Subcutaneous adipose tissue (tissue), 4 donors: ENCODE data around the gene COL18A1. TPM values are rescaled to one million over a fixed set of nuclear protein-coding genes. Genes with fewer than 3 reads are reported as not detected.

Experiments
- total RNA-seq, 4 donors: library from RNA; depleted of rRNA; stranded (reverse); fragments of >200 nt; gene quantifications; one replicate each; pipeline ENCODE4 v1.1.0, GENCODE V29; 2016
- TF ChIP-seq, protein P1 (sequence below): fragments of 450-650 bp; IDR thresholded peaks from one replicate; pipeline ENCODE4 v1.5.1; 2016; ENCODE audit warnings: low read depth, mild to moderate bottlenecking, control low read depth, antibody characterized with exemption, moderate library complexity

Gene COL18A1
- total RNA-seq, 4 donors from 2014 or later = 33.4 to 102 (median 66.7) TPM

GRCh38 chr21:45505416-45506021 lies 100.6 kb downstream of the COL18A1 start:
- TF ChIP-seq, protein P1, sequence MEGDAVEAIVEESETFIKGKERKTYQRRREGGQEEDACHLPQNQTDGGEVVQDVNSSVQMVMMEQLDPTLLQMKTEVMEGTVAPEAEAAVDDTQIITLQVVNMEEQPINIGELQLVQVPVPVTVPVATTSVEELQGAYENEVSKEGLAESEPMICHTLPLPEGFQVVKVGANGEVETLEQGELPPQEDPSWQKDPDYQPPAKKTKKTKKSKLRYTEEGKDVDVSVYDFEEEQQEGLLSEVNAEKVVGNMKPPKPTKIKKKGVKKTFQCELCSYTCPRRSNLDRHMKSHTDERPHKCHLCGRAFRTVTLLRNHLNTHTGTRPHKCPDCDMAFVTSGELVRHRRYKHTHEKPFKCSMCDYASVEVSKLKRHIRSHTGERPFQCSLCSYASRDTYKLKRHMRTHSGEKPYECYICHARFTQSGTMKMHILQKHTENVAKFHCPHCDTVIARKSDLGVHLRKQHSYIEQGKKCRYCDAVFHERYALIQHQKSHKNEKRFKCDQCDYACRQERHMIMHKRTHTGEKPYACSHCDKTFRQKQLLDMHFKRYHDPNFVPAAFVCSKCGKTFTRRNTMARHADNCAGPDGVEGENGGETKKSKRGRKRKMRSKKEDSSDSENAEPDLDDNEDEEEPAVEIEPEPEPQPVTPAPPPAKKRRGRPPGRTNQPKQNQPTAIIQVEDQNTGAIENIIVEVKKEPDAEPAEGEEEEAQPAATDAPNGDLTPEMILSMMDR = no peak

- TF ChIP-seq, protein P1 = no peak
Observed at GRCh38 chr21:45506241-45506817, 101.4 kb downstream of the COL18A1 start.

DNA sequence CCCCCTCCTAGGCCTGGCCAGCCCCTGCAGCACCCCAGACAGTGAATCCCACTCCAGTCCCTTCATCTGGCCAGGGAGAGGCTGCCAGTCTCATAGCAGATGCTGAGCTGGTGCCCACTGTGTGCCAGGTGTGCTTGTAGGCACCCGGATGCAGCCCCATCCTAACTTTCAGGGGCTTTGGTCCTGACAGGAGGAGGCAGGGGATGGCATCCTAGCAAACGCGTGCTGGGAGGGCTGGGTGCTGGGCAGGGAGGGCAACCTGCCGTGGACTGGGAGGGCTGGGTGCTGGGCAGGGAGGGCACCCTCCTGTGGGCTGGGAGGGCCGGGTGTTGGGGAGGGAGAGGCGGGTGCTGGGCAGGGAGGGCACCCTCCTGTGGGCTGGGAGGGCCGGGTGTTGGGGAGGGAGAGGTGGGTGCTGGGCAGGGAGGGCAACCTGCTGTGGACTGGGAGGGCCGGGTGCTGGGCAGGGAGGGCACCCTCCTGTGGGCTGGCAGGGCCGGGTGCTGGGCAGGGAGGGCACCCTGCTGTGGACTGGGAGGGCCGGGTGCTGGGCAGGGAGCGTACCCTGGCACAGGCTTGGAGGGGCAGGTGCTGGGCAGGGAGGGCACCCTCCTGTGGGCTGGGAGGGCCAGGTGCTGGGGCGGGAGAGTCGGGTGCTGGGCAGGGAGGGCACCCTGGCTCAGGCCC lies 102.0 kb downstream of the COL18A1 start:
- TF ChIP-seq, protein P1 = no peak

DNA sequence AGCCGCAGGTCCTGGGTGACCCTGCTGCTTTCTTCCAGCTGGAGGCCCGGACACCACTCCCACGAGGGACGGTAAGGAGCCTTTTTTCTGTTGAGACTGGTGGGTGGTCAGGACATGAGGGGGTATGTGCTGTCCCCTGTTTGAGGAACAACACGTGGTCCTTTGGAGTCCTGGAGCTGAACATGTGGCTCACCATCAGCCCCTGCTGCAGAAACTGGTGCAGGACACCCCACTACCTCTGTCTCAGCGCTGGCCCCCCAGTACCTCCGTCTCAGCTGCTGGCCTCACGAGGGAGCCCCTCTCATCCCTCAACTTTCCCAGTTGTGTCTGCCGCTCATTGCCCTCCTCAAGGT lies 102.5 kb downstream of the COL18A1 start:
- TF ChIP-seq, protein P1 = no peak

- TF ChIP-seq, protein P1 = no peak
Observed at GRCh38 chr21:45507888-45508508, 103.0 kb downstream of the COL18A1 start.

DNA sequence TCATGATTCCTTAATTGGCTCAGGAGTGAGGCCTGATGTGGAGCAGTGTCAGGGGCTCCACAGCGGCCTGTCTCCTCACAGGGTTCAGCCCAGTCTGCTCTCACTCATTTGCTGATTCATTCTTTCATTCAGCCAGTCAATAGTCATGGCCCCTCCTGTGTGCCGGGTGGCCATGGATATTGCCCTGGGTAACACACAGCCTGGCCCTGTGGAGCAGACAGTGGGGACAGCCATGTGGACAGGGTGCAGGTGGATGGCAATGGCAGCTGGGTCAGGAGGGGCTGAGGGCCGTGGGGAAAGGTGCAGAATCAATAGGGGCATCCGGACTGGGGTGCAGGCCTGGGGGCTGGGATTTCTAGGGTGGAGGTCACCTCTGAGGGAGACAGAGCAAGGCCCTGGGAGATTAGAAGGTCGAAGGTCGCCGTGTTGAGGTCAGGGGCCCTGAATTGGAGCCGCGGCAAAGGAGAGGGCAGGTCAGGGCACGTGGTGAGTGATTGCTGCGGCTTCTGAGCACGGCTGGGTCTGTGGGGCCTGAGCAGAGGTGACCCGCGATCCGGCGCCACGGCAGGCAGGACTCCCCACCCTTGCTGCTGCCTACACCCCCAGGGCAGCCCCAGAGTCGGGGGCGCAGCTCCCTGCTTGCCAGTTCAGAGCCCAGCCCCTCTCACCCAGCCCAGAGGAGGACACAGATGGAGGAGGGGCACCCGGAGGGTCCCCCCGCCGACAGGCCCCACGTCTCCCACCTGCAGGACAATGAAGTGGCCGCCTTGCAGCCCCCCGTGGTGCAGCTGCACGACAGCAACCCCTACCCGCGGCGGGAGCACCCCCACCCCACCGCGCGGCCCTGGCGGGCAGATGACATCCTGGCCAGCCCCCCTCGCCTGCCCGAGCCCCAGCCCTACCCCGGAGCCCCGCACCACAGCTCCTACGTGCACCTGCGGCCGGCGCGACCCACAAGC lies 103.9 kb downstream of the COL18A1 start:
- TF ChIP-seq, protein P1 = no peak
